Osteocyte (in vitro differentiated cells): ENCODE results near the gene PEAR1. TPM values are rescaled to one million over a fixed set of nuclear protein-coding genes. Genes with fewer than 3 reads are reported as not detected.

ENCODE experiments used
- DNase-seq: peaks from one replicate; pipeline ENCODE4 v3.0.0; 2021; ENCODE audit warnings: mixed read lengths; ENCODE audit not compliant: unreplicated experiment; ENCODE audit errors: extremely low spot score
- H3K27ac Mint-ChIP-seq: one replicate; pipeline ENCODE4 v1.8.0; 2021; ENCODE audit warnings: mild to moderate bottlenecking, mixed read lengths; ENCODE audit not compliant: unreplicated experiment
- H3K27me3 Mint-ChIP-seq: one replicate; pipeline ENCODE4 v1.8.0; 2021; ENCODE audit warnings: mixed read lengths; ENCODE audit not compliant: unreplicated experiment
- H3K36me3 Mint-ChIP-seq: one replicate; pipeline ENCODE4 v1.8.0; 2021; ENCODE audit warnings: mixed read lengths; ENCODE audit not compliant: unreplicated experiment
- H3K4me1 Mint-ChIP-seq: one replicate; pipeline ENCODE4 v1.8.0; 2021; ENCODE audit warnings: mixed read lengths; ENCODE audit not compliant: unreplicated experiment
- H3K4me3 Mint-ChIP-seq: one replicate; pipeline ENCODE4 v1.8.0; 2021; ENCODE audit warnings: mild to moderate bottlenecking, moderate library complexity, mixed read lengths; ENCODE audit not compliant: unreplicated experiment
- H3K9me3 Mint-ChIP-seq: one replicate; pipeline ENCODE4 v1.8.0; 2021; ENCODE audit warnings: mixed read lengths; ENCODE audit not compliant: unreplicated experiment
- total RNA-seq: library from RNA; stranded (reverse); gene quantifications from 2 replicates; pipeline ENCODE4 v1.2.1, GENCODE V29; 2021
- TF ChIP-seq, protein P1 (sequence below): fragments of 200-600 bp; sonication (generic); IDR thresholded peaks from 2 replicates; pipeline ENCODE4 v1.5.0; 2021; ENCODE audit warnings: antibody characterized with exemption, mild to moderate bottlenecking, moderate library complexity

PEAR1 gene
- total RNA-seq, 1 donor from 2014 or later = 27.4 TPM

DNA sequence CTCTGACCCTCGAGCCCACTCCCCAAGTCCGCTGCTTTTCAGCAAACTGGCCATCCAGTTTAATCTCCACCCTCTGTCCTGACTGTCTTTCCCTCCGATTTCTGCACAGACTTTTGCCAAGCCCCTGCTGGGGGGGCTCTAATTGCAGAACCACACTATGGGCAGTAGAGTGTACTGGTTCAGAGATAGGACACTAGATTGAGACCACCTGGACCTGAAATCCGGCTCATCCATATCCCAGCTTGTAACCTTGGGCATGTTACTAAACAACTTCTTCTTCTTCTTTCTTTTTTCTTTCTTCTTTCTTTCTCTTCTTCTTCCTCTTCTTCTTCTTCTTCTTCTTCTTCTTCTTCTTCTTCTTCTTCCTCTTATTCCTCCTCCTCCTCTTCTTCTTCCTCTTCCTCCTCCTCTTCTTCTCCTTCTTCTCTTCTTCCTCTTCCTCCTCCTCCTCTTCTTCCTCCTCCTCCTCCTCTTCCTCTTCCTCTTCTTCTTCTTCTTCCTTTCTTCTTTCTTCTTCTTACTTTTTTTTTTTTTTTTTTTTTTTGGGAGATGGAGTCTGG, 34.6 kb downstream of the PEAR1 start:
- Mint-ChIP-seq H3K9me3 (no peaks in the 10 kb centered on the region), H3K27ac (no peak overlapping the region), H3K4me3 (peak overlapping the region; percentile 46), H3K4me1 (peaks cover 31% of the 10 kb centered on the region), H3K36me3 (no peaks in the 10 kb centered on the region), H3K27me3 (peaks cover 50% of the 10 kb centered on the region)
- no peak for DNase-seq
- TF ChIP-seq, protein P1, sequence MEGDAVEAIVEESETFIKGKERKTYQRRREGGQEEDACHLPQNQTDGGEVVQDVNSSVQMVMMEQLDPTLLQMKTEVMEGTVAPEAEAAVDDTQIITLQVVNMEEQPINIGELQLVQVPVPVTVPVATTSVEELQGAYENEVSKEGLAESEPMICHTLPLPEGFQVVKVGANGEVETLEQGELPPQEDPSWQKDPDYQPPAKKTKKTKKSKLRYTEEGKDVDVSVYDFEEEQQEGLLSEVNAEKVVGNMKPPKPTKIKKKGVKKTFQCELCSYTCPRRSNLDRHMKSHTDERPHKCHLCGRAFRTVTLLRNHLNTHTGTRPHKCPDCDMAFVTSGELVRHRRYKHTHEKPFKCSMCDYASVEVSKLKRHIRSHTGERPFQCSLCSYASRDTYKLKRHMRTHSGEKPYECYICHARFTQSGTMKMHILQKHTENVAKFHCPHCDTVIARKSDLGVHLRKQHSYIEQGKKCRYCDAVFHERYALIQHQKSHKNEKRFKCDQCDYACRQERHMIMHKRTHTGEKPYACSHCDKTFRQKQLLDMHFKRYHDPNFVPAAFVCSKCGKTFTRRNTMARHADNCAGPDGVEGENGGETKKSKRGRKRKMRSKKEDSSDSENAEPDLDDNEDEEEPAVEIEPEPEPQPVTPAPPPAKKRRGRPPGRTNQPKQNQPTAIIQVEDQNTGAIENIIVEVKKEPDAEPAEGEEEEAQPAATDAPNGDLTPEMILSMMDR = peak; percentile 27

GRCh38 chr1:156929596-156930238, 36.2 kb downstream of the PEAR1 start:
- no peak overlapping the region for H3K27ac Mint-ChIP-seq
- peaks cover 45% of the 10 kb centered on the region for H3K27me3 Mint-ChIP-seq
- H3K9me3 Mint-ChIP-seq = no peaks in the 10 kb centered on the region
- no peak for DNase-seq
- peaks cover 24% of the 10 kb centered on the region for H3K4me1 Mint-ChIP-seq
- TF ChIP-seq, protein P1 = no peak
- peaks cover 2% of the 10 kb centered on the region for H3K36me3 Mint-ChIP-seq
- no peak overlapping the region for H3K4me3 Mint-ChIP-seq

DNA sequence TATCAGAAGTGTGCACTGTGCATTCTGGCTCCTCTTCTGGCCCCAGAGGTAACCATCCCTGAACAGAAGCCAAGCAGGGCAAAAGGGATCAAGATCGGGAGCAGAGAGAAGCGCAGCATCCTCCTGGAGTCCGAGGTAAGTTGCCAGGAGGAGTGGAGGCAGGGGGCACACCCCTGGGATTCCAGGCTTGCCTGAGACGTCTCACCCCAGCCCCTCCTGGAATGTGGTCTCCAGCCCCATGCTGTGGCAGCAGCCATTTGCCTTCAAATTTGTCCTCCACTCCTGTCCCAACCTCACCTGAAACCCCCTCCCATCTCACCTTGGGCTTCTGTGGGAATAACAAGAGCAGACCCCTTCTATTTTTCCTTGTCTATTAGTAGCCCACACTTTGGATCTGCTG, 37.0 kb downstream of the PEAR1 start:
- no peaks in the 10 kb centered on the region for H3K9me3 Mint-ChIP-seq
- no peak overlapping the region for H3K4me3 Mint-ChIP-seq
- peaks cover 20% of the 10 kb centered on the region for H3K4me1 Mint-ChIP-seq
- TF ChIP-seq, protein P1 = no peak
- H3K27me3 Mint-ChIP-seq = peaks cover 42% of the 10 kb centered on the region
- DNase-seq = no peak
- H3K27ac Mint-ChIP-seq = no peak overlapping the region
- H3K36me3 Mint-ChIP-seq = peaks cover 2% of the 10 kb centered on the region

- Mint-ChIP-seq H3K36me3 (peaks cover 2% of the 10 kb centered on the region), H3K27ac (no peak overlapping the region), H3K27me3 (peaks cover 36% of the 10 kb centered on the region), H3K4me1 (peaks cover 12% of the 10 kb centered on the region), H3K9me3 (no peaks in the 10 kb centered on the region), H3K4me3 (no peak overlapping the region)
- TF ChIP-seq, protein P1 = no peak
- DNase-seq = no peak
These were observed 37.9 kb downstream of the PEAR1 start for GRCh38 chr1:156931211-156931952.
